Measurements from ENCODE around the gene UNC13C. TPM values are rescaled to one million over a fixed set of nuclear protein-coding genes. Genes with fewer than 3 reads are reported as not detected.

The UNC13C gene
- total and polyA plus RNA-seq, 8 donors: 0.03 to 6.4 (median 2.3) TPM; not detected in 3

- 22 to 28% (median 23%) methylated on average over 4 of the region's 4 CpGs for WGBS, 5 donors
- H3K27me3 ChIP-seq: peaks cover 0 to 4% (median 0%) of the 10 kb centered on the region in 3 donors
- H3K9me3 ChIP-seq: no peaks in the 10 kb centered on the region
- peak; percentile 43 to 65 for DNase-seq
- no peaks in the 10 kb centered on the region for H3K4me1 ChIP-seq
- H3K36me3 ChIP-seq: no peaks in the 10 kb centered on the region
- H3K27ac ChIP-seq: no peak overlapping the region
- H3K4me3 ChIP-seq: no peak overlapping the region
- TF ChIP-seq EP300 (IDR thresholded peaks at IDR 0.05) (no peak), CTCF (IDR thresholded peaks at IDR 0.05) (peak in 4 of 7 experiments; percentile 13 to 37 (median 22))
- intact Hi-C loops (cut with DNase I; ENCODE audit: low total_unique reads): no loop called here
These were observed 15.3 kb upstream of the UNC13C start for GRCh38 chr15:53962646-53963561.

GRCh38 chr15:53963801-53964200 is 14.4 kb upstream of the UNC13C start:
- no peak overlapping the region for H3K27ac ChIP-seq
- no peak overlapping the region for H3K4me3 ChIP-seq
- intact Hi-C loops (cut with DNase I; ENCODE audit: low total_unique reads): no loop called here
- H3K27me3 ChIP-seq: peaks cover 0 to 4% (median 0%) of the 10 kb centered on the region in 3 donors
- H3K4me1 ChIP-seq: no peaks in the 10 kb centered on the region
- DNase-seq: no peak
- no peaks in the 10 kb centered on the region for H3K9me3 ChIP-seq
- TF ChIP-seq CTCF (IDR thresholded peaks at IDR 0.05) (no peak), POLR2AphosphoS5 (IDR thresholded peaks at IDR 0.05) (no peak), EP300 (IDR thresholded peaks at IDR 0.05) (no peak), POLR2A (IDR thresholded peaks at IDR 0.05) (no peak)
- no peaks in the 10 kb centered on the region for H3K36me3 ChIP-seq

- TF ChIP-seq EP300 (IDR thresholded peaks at IDR 0.05): no peak
- TF ChIP-seq CTCF (IDR thresholded peaks at IDR 0.05): no peak
- TF ChIP-seq POLR2AphosphoS5 (IDR thresholded peaks at IDR 0.05): no peak
- TF ChIP-seq POLR2A (IDR thresholded peaks at IDR 0.05): no peak
- no peak overlapping the region for H3K27ac ChIP-seq
- H3K9me3 ChIP-seq: no peaks in the 10 kb centered on the region
- DNase-seq: no peak
- H3K4me1 ChIP-seq: peaks cover 0 to 15% (median 8%) of the 10 kb centered on the region in 4 donors
- peaks cover 0 to 15% (median 5%) of the 10 kb centered on the region in 3 donors for H3K27me3 ChIP-seq
- no peak overlapping the region for H3K4me3 ChIP-seq
- WGBS, 5 donors: 70 to 83% (median 80%) methylated on average over 2 of the region's 2 CpGs
- intact Hi-C loops (cut with DNase I; ENCODE audit: low total_unique reads): no loop called here
- H3K36me3 ChIP-seq: no peaks in the 10 kb centered on the region
These were observed 4.1 kb upstream of the UNC13C start for GRCh38 chr15:53974121-53974520.

- peaks cover 0 to 19% (median 10%) of the 10 kb centered on the region in 3 donors for H3K27me3 ChIP-seq
- intact Hi-C loops (cut with DNase I; ENCODE audit: low total_unique reads): no loop called here
- peaks cover 0 to 16% (median 9%) of the 10 kb centered on the region in 4 donors for H3K4me1 ChIP-seq
- H3K4me3 ChIP-seq: no peak overlapping the region
- no peak overlapping the region for H3K27ac ChIP-seq
- 73 to 89% (median 83%) methylated on average over 3 of the region's 3 CpGs for WGBS, 5 donors
- no peaks in the 10 kb centered on the region for H3K9me3 ChIP-seq
- no peak for DNase-seq
- H3K36me3 ChIP-seq: no peaks in the 10 kb centered on the region
- TF ChIP-seq CTCF (IDR thresholded peaks at IDR 0.05) (no peak), POLR2A (IDR thresholded peaks at IDR 0.05) (no peak), EP300 (IDR thresholded peaks at IDR 0.05) (no peak), POLR2AphosphoS5 (IDR thresholded peaks at IDR 0.05) (no peak)
These were observed 3.4 kb upstream of the UNC13C start for GRCh38 chr15:53974813-53975212.
